Thymus (tissue), 11 donors: ENCODE measurements around the gene ECT2L. TPM values are rescaled to one million over a fixed set of nuclear protein-coding genes. Genes with fewer than 3 reads are reported as not detected.

Experiments
- DNase-seq, 9 donors: peaks; one replicate each; pipeline ENCODE4 v3.0.0-alpha.2; 2013; ENCODE audit warnings: low spot score in 9 of 9, low read depth in 6 of 9, missing footprints in 1 of 9
- H3K27ac ChIP-seq, 2 donors: one replicate each; pipeline ENCODE4 v1.5.1; 2013; ENCODE audit warnings: control low read depth in 1 of 2, low read depth in 1 of 2, low read length in 1 of 2, mild to moderate bottlenecking in 1 of 2, moderate library complexity in 1 of 2
- H3K27me3 ChIP-seq, 2 donors: one replicate each; pipeline ENCODE4 v1.5.1; 2013; ENCODE audit warnings: low read length in 1 of 2; ENCODE audit not compliant: control insufficient read depth in 2 of 2, insufficient read depth in 1 of 2
- H3K36me3 ChIP-seq, 2 donors: one replicate each; pipeline ENCODE4 v1.5.1; 2013; ENCODE audit warnings: low read length in 1 of 2, mild to moderate bottlenecking in 1 of 2, moderate library complexity in 1 of 2; ENCODE audit not compliant: control insufficient read depth in 2 of 2, insufficient read depth in 2 of 2
- H3K4me1 ChIP-seq, 2 donors: one replicate each; pipeline ENCODE4 v1.5.1; 2013; ENCODE audit warnings: low read length in 2 of 2; ENCODE audit not compliant: control insufficient read depth in 2 of 2, insufficient read depth in 2 of 2
- H3K4me3 ChIP-seq, 2 donors: one replicate each; pipeline ENCODE4 v1.5.1; 2013; ENCODE audit warnings: low read length in 2 of 2, control low read depth in 1 of 2, mild to moderate bottlenecking in 1 of 2
- H3K9me3 ChIP-seq, 2 donors: one replicate each; pipeline ENCODE4 v1.5.1; 2013; ENCODE audit warnings: low read length in 1 of 2, mild to moderate bottlenecking in 1 of 2; ENCODE audit not compliant: control insufficient read depth in 2 of 2, insufficient read depth in 1 of 2
- WGBS: extraction: QIAGEN DNeasy Blood & Tissue Kit; methylation state at CpG from one replicate; pipeline ENCODE4 v1.1.7; 2013; 5-methylcytosine and 5-hydroxymethylcytosine counted together
- polyA plus RNA-seq: library from polyadenylated mRNA; stranded (reverse); fragments of 200-250 nt; gene quantifications from one replicate; pipeline ENCODE4 v1.2.3, GENCODE V29; 2013
- total RNA-seq: library from RNA; stranded (reverse); fragments of 120-200 nt; gene quantifications from one replicate; pipeline ENCODE4 v1.2.4, GENCODE V29; 2013
- donor health status: healthy.

ECT2L gene
- total and polyA plus RNA-seq, 2 donors, result 0.09 to 0.43 TPM

- 97% methylated on average over 6 of the region's 6 CpGs for WGBS
- H3K9me3 ChIP-seq, result no peaks in the 10 kb centered on the region
Observed at GRCh38 chr6:138865480-138866109, 69.7 kb downstream of the ECT2L start.

GRCh38 chr6:138868181-138868580 lies 72.3 kb downstream of the ECT2L start:
- no peak for DNase-seq
- Histone ChIP-seq H3K4me3 (no peak overlapping the region), H3K27me3 (no peaks in the 10 kb centered on the region), H3K4me1 (no peaks in the 10 kb centered on the region), H3K9me3 (no peaks in the 10 kb centered on the region), H3K27ac (no peak overlapping the region), H3K36me3 (no peaks in the 10 kb centered on the region)

More at GRCh38 chr6:138865480-138866109, 69.7 kb downstream of the ECT2L start:
- Histone ChIP-seq H3K27me3 (no peaks in the 10 kb centered on the region), H3K4me3 (no peak overlapping the region), H3K27ac (no peak overlapping the region), H3K36me3 (no peaks in the 10 kb centered on the region), H3K4me1 (no peaks in the 10 kb centered on the region)
- DNase-seq, result no peak

GRCh38 chr6:138869398-138869797 lies 73.5 kb downstream of the ECT2L start:
- no peak overlapping the region for H3K4me3 ChIP-seq
- H3K9me3 ChIP-seq, result no peaks in the 10 kb centered on the region
- H3K27ac ChIP-seq, result no peak overlapping the region
- no peak for DNase-seq
- WGBS, result 97% methylated on average over 4 of the region's 4 CpGs
- H3K27me3 ChIP-seq, result no peaks in the 10 kb centered on the region
- no peaks in the 10 kb centered on the region for H3K36me3 ChIP-seq
- H3K4me1 ChIP-seq, result no peaks in the 10 kb centered on the region

GRCh38 chr6:138873191-138873590 lies 77.3 kb downstream of the ECT2L start:
- no peaks in the 10 kb centered on the region for H3K27me3 ChIP-seq
- H3K36me3 ChIP-seq, result no peaks in the 10 kb centered on the region
- H3K4me3 ChIP-seq, result no peak overlapping the region
- no peak overlapping the region for H3K27ac ChIP-seq
- H3K9me3 ChIP-seq, result no peaks in the 10 kb centered on the region
- DNase-seq, result no peak
- 94% methylated on average over 8 of the region's 8 CpGs for WGBS
- H3K4me1 ChIP-seq, result no peaks in the 10 kb centered on the region

- H3K27ac ChIP-seq, result no peak overlapping the region
- 96% methylated on average over 7 of the region's 7 CpGs for WGBS
- DNase-seq, result no peak
- H3K36me3 ChIP-seq, result no peaks in the 10 kb centered on the region
- H3K9me3 ChIP-seq, result no peaks in the 10 kb centered on the region
- no peak overlapping the region for H3K4me3 ChIP-seq
- H3K4me1 ChIP-seq, result no peaks in the 10 kb centered on the region
- H3K27me3 ChIP-seq, result no peaks in the 10 kb centered on the region
Observed at GRCh38 chr6:138882369-138883017, 86.6 kb downstream of the ECT2L start.

- Histone ChIP-seq H3K4me3 (no peak overlapping the region), H3K27ac (no peak overlapping the region), H3K9me3 (no peaks in the 10 kb centered on the region), H3K4me1 (no peaks in the 10 kb centered on the region), H3K36me3 (no peaks in the 10 kb centered on the region), H3K27me3 (no peaks in the 10 kb centered on the region)
- DNase-seq, result no peak
- 95% methylated on average over 13 of the region's 13 CpGs for WGBS
Observed at GRCh38 chr6:138885156-138885819, 89.4 kb downstream of the ECT2L start.

- 97% methylated on average over 3 of the region's 3 CpGs for WGBS
- Histone ChIP-seq H3K4me1 (no peaks in the 10 kb centered on the region), H3K27me3 (no peaks in the 10 kb centered on the region), H3K36me3 (peaks cover 3 to 4% of the 10 kb centered on the region in 2 donors), H3K4me3 (no peak overlapping the region), H3K9me3 (no peaks in the 10 kb centered on the region), H3K27ac (no peak overlapping the region)
- DNase-seq, result no peak
Observed at GRCh38 chr6:138891255-138891986, 95.5 kb downstream of the ECT2L start.

GRCh38 chr6:138896104-138896756 lies 100.3 kb downstream of the ECT2L start:
- Histone ChIP-seq H3K27me3 (no peaks in the 10 kb centered on the region), H3K27ac (no peak overlapping the region), H3K4me3 (no peak overlapping the region), H3K9me3 (peaks cover 0 to 3% of the 10 kb centered on the region in 2 donors), H3K36me3 (peaks cover 5 to 14% of the 10 kb centered on the region in 2 donors), H3K4me1 (no peaks in the 10 kb centered on the region)
- whole genome bisulfite sequencing, result 97% methylated on average over 8 of the region's 8 CpGs
- DNase-seq, result no peak
